ENCODE results near the gene SLC25A25.

Gene SLC25A25

DNA sequence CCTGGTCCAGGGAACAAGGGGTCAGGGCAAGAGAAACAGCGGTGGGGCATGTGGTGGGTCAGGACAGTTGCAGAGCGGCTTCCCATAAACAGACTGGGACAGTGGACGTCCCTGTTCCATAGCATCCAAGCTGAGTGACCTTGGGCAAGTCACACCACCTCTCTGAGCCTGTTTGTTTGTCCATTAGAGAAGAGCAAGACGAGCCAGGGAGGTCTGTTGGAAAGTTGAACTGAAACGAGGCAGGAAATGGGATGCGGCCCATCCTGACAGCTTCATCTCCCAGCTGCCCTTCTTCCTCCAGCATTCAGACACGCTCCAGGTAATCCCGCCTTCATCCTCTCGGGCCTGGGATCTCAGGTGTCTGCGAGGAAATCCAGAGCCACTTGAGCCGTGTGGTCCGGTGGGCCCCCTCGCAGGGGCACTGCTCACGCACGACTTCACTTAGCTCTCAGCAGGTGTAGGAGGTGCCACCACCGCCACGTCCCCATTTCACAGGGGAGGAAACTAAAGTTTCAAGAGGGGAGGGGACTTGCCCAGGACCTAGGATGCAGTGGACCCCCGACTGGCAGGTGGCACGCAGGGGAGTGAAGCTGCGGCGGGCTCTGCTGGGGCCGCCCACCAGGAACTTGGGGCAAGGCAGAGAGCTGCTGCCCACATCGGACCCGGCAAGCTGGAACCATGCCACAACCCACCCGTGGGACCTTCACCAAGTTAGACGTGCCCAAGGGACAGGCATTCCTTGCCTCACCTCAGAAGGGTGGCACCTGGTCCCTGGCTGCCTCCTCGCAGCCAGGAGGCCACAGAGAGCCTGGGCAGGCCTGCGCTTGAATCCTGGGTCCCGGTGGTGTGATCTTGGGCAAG, 46.5 kb downstream of the SLC25A25 start:
- DNase-seq, result no peak

DNA sequence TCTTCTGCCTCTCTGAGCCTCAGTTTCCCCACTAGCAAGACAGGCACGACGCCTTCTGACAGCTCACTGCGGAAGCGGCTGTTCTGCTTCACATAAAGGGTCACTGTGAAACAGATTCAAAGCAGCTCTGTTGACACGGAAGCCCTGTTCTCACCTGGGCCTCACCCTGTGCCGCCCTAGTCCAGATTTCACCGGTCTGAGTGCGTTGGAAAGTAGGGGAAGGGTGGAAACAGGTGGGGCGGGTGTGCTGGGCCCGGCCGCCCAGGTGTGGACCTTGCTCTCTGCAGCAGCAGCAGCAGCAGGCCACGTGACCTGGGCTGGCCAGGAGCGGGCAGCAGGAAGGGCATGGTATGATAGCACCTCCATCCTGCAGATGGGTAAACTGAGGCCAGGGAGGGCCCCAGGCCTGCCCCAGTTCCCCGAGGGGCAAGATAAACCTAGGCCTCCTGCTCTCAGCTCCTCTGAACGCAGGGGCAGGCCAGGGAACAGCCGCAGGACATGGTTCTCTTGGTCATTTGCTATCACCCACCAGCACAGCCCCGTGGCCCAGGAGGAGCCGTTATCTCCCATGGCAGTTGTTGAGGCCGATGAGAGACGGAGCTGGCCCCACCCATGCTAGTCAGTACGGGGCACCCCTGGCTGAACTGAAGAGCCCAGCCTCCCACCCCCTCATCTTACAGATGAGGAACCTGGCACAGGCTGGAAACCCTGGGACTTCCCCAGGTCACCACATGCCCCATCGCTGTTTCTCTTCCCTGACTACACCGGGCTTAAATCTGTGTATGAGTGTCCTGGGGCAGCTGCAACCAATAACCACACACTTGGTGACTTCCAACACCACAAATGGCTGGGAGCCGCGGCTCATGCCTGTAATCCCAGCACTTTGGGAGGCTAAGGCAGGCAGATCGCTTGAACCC, 47.4 kb downstream of the SLC25A25 start:
- no peak for DNase-seq

DNA sequence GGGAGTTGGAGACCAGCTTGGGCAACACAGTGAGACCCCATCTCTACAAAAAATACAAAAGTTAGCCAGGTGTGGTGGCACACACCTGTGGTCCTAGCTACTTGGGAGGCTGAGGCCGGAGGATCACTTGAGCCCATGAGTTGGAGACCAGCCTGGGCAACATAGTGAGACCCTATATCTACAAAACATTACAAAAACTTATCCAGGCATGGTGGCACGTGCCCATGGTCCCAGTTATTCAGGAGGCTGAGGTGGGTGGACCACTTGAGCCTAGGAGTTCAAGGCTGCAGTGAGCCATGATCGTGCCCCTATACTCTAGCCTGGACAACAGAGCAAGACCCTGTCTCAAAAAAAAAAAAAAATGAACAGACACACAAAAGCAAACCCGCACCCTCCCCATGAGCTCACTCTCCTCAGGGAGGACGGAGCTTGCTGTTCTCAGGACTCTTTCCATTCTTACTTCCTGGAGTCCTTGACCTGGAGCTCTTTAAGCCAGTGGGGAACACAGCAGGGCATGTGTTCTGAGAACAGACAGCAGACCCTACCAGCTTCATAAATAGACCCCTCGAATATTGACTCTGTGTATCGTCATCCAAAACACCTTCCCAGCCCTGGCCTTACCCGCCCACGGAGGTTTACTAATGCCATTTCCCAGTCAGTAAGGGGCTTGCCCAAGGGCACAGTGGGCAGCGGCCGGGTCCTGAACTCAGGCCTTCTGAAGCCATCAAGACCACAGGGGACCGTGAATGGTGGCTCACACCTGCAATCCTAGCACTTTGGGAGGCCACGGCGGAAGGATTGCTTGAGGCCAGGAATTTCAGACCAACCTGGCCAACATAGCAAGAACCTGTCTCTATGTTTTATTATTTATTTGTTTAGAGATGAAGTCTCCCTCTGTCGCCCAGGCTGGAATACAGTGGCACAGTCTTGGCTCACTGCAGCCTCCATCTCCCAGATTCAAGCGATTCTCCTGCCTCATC, 48.4 kb downstream of the SLC25A25 start:
- DNase-seq, result no peak

DNA sequence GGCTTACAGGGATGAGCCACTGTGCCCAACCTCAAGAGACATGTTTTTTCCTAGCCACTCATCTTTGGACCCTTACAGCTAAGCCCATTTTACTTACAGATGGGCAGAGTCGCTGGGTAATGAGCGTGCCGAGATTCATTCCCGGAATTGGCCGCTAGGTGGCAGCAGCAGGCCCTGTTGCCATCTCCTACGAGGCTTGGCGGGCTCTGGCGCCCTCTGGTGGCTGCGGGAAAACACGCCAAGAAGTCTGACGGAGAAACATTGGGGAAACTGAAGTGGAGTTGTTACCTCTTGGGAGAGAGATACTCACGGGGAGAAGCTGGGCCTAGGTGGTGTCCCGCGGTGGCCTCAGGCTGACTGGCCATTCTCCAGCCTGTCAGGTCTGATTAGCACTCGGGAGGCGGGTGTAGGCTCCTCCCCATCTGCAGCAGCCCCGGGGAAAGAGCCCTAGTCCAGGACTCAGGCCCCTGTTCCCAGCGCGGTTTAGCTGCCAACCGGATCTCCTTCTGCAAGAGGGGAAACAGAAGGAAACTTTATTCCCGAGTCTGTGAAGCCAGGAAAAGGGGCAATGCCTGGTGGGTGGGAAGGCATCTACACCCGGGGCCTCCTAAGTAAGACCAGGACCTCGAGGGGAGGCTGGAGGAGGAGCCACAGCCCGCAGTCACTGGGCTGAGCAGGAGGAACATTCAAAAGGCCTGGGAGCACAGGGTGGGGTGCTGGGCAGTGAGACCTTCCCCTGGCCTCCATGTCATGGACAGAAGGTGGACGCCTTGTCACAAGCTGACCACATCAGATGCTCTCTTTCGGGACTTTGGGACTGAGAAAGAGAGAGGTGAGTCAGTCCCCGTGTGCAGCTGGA, 49.8 kb downstream of the SLC25A25 start:
- DNase-seq, result peak; percentile 87

DNA sequence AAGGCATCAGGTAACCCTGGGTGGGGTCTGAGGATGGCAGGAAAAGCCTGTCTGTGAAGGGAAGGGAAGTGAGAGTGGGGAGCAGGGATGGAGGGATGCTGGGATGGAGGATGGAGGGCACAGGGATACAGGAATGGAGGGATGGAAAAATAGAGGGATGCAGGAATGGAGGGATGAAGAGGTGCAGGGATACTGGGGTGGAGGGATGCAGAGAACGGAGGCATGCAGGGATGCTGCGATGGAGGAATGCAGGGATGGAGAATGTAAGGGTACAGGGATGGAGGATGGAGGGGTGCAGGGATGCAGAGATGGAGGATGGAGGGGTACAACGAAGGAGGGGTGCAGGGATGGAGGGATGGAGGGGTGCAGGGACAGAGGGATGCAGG, 50.4 kb downstream of the SLC25A25 start:
- DNase-seq, result no peak

DNA sequence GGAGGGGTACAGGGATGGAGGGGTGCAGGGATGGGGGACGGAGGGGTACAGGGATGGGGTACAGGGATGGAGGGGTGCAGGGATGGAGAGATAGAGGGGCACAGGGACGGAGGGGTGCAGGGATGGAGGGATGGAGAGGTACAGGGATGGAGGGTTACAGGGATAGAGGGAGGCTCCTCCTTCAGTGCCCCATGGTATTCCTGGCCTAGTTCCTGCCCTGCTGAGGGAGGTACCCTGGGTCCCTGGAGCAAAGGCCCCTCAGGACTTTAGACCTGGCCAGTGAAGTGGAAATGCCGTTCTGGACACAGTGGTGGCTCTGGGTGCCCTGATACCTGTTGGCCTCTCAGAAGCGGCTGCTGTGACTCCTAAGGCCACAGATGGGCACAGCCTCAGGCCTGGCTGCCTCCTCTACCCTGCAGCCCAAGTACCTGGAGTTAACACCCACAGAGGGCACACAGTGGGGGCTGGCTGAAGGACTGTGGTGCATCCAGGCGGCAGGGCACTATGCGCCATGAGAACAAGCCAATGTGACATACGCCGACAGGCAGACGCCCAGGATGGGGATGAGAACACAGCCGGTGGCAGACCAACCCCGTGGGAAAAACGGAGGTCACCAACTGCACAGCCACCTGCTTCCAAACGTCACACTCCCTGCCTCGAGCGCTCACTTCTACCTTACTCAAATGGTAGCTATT, 51.1 kb downstream of the SLC25A25 start:
- DNase-seq, result no peak

DNA sequence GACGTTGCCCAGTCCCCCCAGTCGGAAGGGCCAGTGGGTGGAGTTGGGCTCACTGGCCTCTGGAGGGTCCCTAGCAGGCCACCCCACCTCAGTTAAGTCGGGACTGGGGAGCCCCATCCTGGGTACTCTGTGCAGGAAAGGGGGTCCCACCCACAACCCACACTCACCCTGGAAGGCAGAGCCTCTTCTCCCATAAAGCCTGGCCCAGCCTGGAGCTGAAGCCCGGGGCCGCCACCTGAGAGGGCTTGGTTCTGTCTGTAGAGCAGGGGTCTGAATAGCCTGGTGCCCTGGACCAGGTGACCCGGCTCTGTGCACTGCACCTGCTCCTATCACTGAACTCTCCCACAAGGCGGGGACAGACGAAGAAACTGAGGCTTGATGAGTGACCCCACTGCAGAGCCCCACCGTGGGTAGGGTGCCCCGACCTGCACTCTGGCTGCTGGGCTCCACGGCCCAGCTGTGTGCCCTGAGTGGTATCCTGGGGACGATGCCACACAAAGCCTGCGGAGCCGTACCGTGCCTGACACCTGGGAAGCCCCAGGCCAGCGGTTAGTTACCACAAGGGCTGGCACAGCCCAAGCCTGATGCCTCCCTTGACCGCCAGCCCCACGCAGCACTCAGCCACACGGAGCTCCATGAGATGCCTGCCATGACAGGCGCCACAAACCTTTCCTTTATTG, 52.2 kb downstream of the SLC25A25 start:
- DNase-seq, result no peak

DNA sequence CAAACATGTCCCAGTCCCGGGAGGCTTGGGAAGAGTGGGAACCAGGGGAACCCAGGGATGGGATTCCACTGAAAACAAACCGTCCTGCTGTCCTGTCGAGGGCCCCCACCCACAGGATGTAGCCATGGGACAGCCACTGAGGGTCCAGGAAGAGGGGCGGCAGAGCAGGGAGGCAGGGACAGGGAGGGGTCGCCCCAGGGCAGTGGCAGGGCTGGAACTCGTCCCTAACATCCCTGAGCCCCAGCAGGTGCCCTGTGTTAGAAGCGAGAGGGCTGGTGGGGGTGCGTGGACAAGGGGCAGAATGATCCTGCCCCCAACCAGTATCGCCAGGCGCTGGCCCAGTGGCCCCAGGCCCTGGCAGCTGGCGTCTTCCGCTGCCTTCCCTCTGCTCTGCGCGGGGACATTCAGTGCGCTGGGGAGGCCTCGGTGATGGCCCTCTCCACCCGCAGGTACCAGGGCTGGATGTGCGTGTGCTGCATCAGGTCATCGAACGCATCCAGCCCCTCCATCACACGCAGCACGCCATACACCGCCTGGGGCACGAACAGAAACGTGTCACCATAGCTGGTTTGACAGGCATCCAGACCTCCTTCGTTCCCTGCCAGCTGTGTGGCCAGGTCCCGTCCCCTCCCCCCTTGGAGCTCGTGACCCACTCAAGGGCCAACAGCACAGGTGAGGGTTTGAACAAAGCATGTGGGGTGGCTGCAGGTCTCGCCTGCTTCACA, 52.9 kb downstream of the SLC25A25 start:
- DNase-seq, result no peak

DNA sequence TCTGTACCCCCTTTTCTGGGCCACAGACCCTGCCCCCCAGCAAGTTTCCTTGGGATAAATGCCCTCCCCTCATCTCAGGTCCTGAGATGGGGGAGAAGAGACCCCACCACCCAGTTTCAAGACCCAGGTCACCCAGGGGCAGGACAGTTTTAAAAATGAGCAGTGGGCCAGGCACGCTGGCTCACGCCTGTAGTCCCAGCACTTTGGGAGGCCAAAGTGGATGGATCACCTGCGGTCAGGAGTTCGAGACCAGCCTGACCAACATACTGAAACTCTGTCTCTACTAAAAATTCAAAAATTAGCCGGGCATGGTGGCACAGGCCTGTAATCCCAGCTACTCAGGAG, 53.4 kb downstream of the SLC25A25 start:
- DNase-seq, result no peak

DNA sequence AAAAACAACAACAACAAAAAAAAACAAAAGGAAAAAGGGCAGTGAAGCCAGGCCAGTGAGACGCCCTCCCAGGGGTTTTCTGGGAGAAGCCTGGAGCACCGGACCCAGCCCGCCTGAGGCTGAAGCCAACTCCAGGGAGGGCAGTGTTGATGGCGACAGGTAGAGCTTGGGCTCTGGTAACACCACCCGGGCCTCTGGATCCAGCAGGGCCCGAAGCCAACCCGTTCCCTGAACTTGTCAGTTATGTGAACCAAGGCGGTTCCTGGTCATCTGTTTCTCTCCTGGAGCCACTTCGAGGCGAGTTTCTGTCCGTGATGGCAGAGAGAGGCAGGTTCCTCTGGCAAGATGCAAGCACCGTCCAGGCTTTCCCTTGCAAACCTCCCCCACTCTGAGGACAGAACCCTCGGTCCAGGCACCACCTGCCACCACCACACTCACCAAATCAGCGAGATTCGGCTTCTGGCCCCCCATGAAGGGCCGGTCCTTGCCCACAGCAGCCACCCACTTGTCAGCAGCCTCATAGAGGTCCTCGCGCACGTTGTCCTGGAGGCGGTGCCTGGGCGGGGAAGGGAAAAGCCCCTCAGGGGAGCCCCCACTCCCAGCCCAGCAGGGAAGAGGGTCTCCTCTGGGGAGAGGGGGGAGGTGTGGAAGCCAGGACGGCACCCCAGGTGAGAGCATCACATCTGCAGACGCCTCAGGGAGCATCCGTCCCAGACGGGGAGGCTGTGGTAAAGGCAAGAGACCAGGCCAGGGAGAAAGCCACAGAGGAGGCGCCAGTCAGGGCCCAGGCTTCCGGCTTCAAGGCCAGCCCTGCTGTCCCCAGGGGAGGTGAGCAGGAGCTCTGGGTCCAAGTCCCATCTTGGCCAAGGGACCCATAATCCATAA, 54.1 kb downstream of the SLC25A25 start:
- DNase-seq, result no peak

DNA sequence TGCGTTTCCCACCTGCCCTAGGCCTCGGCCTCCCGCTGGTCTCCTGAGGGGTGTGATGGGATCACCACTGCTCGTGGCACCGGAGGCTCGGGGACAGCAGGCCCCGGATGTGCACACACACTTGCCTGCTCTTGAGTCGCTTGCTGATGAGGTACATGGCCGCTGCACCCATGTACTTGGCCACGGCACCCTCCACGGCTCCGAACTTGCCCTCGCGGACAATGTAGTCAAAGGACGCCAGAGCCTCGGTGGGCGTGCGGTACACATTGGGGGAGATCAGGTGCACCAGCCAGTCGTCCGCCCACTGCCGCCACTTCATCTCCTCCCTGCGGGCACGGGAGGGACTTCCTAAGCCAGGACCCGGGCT, 54.8 kb downstream of the SLC25A25 start:
- no peak for DNase-seq

DNA sequence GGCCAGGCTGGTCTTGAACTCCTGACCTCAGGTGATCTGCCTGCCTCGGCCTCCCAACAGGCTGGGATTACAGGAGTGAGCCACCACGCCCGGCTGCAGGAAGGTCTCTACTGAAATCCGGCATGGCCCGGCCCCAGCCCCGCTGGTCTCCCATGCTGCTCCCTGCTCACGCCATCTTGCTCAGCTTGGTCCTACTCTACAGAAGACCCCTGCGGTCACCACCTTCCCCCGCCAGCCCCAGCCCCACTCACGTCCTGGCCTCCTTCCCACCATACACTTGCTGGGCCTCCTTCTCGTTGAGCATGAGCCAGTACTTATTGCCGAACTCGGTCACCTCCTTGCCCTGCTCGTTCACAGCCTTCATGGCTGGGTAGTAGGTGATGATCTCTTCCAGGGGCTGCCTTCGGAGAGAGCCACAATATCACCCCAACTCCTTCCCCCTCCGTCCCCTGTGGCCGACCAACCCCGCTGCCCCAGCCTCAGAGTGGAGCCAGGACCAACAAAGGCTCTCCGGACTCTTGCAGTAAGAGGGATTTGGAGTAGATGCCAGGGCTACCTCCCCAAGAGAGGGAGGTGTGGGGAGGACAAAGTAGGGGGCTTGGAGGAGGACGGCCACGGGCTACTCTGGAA, 55.5 kb downstream of the SLC25A25 start:
- no peak for DNase-seq

DNA sequence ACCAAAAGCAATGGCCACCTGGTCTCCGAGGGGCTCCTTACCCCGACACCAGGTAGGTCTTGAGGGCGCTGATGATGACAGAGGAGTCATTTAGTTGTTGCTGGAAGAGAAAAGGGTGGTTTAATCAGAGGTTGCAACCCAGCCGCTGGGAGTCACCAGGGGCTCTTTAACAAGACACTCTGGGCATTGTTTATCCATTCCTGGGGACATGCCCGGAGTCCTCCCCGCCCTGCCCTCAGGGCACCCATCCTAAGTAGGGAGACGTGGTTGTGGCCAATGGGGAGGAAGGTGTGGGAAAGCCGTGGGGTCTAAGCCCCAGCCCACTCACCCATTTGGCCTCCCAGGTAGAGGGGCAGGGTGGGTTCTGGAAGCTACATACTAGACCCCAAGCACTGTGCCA, 56.4 kb downstream of the SLC25A25 start:
- no peak for DNase-seq

DNA sequence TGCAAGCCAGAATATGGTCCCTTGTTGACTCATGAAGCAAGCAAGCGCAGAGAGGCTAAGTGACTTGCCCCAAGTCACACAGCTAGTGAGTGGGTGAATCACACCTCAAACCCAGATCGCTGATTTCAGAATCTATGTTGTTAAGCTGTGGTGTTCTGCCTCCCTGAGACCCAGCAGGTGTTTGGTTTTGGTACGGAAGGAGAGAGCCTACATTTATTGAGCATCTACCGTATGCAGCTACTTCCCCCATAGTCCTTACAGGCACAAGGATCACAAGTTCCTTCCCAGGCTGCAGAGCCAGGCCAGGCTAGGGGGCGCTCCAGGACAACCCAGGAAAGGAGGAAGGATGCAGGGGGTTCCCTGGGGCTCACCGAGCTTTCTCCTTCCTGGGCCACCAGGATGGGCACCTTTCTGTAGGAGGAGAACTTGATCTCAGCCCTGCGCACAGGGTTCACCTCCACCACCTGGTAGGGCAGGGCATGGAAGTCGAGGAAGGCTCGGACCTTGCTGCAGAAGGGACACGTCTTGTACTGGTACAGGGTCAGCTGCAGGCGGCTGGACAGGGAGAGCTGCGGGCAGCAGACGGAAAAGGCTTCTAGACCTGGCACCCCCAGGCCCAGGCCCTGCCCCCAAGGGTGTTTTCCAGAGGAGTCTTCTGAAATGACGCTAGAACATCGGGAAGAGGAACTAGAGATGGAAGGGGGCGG, 57.0 kb downstream of the SLC25A25 start:
- DNase-seq, result peak; percentile 70

DNA sequence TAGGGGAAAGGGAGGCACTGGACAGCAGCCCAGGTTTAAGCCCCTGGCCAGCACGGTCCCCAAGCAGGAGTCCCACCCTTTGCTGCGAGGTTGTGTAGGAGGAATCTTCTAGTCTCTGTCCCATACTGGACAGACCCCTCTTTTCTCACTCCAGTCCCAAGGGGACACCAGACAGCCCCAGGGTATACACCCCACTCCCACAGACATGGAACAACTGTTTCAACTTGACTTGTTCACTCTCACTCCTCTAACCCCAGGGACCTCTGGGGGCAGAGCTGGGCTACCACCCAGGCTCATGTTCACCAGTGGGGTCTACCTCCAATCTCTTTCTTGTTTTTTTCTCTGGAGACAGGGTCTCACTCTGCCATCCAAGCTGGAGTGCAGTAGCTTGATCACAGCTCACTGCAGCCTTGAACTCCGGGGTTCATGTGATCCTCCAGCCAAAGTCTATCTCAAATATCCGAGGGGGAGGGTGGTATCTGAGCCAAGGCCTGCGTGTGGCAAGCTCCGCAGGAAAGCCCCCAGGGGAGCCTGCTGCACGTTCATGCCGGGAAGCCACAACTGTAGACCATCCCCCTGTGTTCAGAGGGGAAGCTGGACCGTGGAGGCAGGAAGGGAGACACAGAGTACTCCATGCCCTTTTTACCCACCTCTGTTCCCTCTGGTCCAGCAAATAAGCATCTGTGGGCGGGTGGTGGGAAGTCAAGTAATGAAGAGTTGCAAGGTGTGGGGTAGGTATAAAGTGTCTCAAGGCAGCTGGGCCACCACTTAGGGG, 57.7 kb downstream of the SLC25A25 start:
- no peak for DNase-seq

DNA sequence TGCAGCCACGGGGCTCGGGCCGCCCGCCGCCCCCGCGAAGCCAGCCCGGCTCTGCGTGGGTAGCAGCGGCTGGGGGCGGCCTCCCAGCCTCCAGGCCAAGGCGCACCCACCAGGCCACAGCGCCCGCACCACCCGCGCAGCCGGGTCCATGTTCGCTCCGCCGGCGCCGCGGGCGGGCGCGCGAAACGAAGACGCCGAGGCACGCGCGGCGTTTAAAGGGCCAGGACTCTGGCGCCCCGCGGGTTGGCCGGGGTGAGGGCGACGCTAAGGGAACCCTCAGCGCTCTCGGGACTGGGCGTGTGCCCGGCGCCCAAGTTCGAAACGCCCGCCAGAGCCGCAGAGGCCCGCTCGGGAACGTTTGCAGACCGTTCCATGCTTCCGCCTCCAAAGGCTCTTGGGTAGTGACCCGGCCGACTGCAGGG, 59.5 kb downstream of the SLC25A25 start, which contains the start of gene PTGES2:
PTGES2 (minus strand) TSS at position 162 of the 422 bp plus-strand sequence; CDS start at position 150, 12 bp downstream.
- DNase-seq, result peak; percentile 95
